GM19438 (cell line): ENCODE results near the gene TBC1D3B.
"Not testable (repeated sequence)": the region's sequence is repeated elsewhere in the genome, so short reads cannot be mapped to it uniquely, and the experiment has no call there.

Experiments used
- ATAC-seq: cut with Tn5 transposase; IDR thresholded peaks from one replicate; pipeline ENCODE4 v1.9.1; 2021; ENCODE audit warnings: low read depth; ENCODE audit not compliant: unreplicated experiment

The TBC1D3B gene

DNA sequence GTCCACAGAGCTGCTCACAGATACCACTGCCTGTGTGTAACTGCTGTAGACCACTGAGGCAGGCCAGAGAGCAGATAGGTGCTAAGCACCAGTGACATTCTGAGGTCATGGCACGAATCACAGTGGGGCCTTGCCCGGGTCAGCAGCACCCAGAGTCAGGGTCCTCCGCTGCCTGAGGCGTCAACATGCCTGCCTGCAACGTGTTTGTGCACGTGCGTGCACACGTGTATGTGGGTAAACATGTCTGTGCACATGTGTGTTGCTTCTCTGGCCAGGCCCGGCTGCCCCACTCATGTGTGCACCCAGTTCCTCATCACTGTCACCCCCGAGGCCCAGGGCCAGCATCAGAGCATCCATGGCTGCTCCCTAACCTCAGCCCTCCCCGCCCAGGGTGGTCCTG lies at the start of gene TBC1D3B:
Gene TBC1D3B (minus strand): TSS at position 101 of the 400 bp plus-strand sequence. CDS start 1,586 bp downstream, outside the sequence.
- not testable (repeated sequence) for ATAC-seq

DNA sequence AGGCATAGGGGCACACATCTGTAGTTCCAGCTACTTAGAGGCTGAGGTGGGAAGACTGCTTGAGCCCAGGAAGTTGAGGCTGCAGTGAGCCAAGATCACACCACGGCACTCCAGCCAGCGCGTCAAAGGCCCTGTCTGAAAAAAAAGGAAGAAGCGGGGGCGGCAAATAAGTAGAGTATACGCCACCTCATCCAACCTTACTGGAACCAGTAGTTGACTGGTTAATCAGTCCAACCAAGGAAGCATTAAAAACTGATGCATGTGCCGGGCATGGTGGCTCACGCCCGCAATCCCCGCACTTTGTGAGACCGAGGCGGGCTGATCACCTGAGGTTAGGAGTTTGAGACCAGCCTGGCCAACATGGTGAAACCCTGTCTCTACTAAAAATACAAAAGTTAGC lies 46.5 kb upstream of the TBC1D3B start:
- ATAC-seq: not testable (repeated sequence)

- not testable (repeated sequence) for ATAC-seq
Measured at GRCh38 chr17:36221581-36222100, 45.2 kb upstream of the TBC1D3B start.

DNA sequence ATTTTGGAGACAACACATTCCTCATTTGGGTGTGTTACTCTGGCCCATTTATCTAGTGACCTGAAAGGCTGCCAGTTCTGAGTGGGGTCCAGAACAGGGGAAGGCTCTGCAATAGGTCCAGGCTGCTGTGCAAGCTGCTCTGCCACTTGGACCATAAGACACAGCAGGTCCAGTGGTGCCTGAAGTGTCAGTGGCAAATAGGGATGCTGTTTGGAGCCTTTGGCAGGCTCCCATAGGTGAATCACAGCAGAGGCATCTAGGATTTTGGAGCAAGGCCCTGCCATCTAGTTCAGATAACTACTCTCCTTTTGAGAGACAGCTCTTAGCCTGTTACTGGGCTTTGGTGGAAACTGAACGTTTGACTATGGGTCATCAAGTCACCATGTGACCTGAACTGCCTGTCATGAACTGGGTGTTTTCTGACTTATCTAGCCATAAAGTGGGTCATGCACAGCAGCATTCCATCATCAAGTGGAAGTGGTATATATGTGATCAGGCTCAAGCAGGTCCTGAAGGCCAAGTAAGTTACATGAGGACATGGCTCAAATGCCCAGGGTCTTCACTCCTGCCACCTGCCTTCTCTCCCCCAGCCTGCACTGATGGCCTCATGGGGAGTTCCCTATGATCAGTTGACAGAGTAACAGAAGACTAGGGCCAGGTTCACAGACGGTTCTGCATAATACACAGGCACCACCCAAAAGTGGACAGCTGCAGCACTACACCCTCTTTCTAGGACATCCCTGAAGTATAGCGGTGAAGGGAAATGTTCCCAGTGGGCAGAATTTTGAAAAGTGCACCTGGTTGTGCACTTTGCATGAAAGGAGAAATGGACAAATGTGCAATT lies 44.5 kb upstream of the TBC1D3B start:
- not testable (repeated sequence) for ATAC-seq

GRCh38 chr17:36219556-36219955 lies 43.1 kb upstream of the TBC1D3B start:
- ATAC-seq: not testable (repeated sequence)

DNA sequence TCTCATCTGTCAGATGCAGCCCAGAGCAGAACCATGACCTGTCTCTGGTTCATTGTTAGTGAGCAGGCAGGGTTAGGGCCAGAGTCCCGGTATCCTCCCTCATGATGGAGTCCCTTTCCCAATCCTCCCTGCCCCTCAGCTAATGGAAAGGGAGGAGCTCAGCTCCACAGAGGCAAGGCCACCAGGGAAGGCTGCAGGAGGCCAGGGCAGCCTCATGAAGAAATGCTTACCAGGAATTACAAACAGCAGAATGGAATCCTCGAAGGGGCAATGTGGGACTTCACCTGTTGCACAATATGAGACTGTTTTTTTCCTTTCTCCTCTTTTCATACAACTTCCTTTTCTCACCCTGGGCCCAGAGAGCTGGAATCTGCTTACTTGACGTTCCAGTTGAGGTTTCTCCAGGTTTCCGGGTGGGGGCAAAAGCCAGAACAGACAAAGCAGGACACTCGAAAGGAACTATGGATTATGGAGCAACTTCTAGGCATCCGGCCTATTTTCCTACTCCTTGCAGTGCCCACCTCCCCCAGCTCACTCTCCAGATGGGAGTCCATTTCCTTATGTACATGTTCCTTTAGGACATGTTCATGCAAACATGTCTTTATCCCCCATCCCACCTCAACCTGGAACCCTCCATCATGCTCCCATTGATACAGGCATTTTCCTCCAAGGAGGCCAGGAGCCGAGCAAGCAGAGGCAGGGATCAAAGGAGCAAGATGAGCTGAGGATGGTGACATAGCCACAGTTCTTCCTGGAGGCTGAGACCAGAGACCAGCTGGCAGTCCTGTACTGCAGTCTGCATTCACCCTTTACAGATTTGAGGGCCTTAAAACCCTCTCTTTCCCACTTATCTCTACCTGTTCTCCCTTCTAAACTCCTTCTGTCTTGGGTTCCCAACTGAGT lies 39.2 kb upstream of the TBC1D3B start:
- ATAC-seq: not testable (repeated sequence)

GRCh38 chr17:36214918-36215317 lies 38.5 kb upstream of the TBC1D3B start:
- no peak for ATAC-seq

GRCh38 chr17:36213695-36214094 lies 37.3 kb upstream of the TBC1D3B start:
- no peak for ATAC-seq

GRCh38 chr17:36212966-36213365 lies 36.5 kb upstream of the TBC1D3B start:
- ATAC-seq: no peak

GRCh38 chr17:36212272-36212605 lies 35.8 kb upstream of the TBC1D3B start:
- no peak for ATAC-seq

DNA sequence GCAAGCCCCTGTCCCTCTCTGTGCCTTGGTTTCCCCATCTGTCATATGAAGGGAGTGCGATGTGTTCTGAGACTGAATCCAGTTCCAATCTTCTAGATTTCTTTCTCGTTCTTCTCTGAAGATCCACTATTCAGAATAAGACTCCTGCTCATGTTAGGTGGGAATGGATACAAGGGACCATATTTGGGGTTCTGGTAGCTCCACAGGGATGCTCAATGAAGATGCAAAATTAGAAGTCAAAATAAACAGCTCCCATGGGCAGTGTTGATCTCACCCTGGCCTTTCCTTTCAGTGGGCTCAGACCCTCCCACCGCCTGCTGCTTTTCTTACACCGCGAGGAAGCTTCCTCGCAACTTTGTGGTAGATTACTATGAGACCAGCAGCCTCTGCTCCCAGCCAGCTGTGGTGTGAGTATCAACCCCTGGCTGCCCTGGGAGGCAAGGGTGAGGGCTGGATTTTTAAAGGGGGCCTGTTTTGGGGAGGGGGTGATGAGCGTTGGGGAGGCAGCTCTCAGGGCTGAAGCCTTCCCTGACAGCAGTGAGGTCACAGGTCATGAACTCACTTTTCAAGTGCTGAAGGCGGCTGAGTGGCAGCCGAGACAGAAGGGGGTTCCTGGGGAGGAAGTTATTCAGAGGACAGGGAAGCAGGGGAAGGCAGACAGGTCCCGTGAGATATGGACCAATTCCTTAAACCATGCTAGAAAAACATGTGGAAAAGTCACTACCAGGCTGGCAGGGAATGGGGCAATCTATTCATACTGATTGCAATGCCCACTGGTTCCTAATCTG lies 35.2 kb upstream of the TBC1D3B start:
- not testable (repeated sequence) for ATAC-seq

GRCh38 chr17:36210439-36211211 lies 34.2 kb upstream of the TBC1D3B start, which contains the start of gene CCL4L2:
TSS of gene CCL4L2 (plus strand) at chr17:36211063.
- peak; percentile 67 for ATAC-seq

DNA sequence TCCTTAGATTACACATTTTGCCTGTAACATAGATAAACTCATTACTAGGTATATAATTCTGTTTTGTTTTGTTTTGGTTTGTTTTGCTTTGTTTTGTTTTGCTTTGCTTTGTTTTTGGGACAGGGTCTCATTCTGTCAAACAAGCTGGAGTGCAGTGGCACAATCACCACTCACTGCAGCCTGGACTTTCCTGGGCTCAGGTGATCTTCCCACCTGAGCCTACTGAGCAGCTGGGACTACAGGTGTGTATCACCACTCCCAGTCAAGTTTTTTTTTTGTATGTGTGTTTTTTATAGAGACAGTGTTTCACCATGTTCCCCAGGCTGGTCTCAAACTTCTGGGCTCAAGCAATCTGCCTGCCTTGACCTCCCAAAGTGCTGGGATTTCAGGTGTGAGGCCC lies 33.1 kb upstream of the TBC1D3B start:
- no peak for ATAC-seq

DNA sequence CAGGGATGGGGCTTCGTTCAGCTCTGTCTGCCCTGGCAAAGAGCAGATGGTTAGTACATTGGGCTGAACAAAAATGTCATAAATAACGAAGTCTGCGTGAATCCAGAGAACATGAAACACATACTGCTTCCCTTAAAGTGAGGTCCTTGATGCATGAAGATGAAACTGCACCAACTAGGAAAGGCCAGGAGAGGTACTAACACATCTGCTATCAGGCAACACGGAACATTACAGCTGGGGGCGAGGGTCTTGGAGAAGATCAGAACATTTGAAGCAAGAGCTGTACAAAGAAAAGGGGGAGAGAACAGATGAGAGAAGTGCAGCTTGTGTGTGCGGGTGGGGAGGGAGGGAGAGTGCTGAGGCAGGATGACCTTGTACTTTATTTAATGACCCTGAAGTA lies 30.9 kb upstream of the TBC1D3B start:
- ATAC-seq: not testable (repeated sequence)

DNA sequence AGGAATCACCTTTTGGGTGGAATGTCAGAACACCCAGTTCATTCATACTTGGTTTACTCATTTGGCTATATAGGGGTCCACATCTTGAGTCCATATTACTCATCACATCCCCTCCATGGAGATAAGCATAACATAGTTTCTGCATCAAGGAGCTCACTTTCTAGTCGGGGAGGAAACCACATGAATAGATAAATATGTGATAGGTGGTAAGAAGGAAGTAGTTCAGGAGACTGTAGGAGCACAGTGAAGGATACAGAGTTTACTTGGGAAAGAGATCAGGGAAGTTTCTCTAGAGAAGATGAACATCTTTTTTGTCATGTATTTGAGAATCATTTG lies 30.0 kb upstream of the TBC1D3B start:
- ATAC-seq: not testable (repeated sequence)

DNA sequence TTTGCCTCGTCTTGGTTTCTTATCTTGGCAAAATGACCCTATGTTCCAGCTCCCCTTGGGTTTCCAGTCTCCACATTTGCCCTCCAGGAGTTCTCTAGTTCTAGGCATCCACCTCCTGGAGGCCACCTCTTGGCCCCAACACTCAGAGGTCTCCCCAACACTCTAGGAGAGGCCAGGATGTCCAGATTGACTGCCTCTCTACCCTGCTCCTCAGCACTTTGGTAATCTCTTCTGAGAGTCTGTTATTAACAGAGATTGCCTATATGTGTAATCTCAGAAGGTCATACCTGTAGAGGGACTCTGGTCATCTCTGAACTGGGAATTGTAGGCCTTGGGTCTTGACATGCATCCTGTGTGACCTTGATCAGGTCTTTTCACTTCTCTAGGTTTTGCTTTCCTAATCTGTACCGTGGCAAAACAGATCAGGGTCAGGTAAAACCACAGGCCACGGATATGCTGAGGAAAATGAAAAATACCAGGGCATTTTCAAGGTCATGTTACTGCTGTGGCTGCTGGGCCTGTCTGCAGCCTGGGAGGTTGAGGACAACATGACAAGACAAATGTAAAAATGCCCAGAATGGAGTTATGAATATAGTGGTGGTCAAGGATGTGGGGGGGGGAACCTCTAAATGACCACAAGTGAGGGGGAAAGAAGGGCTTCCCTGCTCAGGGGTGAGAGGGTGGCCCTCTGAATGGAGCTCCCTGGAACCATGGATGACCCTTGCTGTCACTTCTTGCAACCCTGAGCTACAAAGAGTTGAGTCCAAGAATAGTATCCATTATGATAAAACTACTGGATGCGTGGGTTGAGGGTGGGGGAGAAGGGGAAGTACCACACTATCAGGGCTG lies 29.4 kb upstream of the TBC1D3B start:
- no peak for ATAC-seq

- no peak for ATAC-seq
Measured at GRCh38 chr17:36204724-36205500, 28.5 kb upstream of the TBC1D3B start.

DNA sequence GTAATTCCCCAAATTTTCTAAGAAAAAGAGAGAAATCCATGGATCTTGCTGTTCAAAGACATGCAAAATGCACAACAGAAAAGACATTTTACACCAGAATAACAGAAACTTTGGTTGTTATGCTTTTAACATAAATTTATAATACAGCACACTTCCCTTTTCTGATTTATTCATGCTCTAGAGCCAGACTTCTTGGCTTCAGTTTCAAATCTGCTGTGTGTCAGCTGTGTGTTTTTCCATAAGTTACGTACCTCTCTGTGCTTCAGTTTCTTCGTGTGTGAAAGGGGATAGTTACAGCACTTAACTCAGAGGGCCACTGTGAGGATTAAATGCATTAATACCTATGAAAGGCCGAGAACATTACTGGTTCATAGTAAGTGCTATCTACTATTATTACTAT lies 26.9 kb upstream of the TBC1D3B start:
- ATAC-seq: no peak
